HepG2 (cell line): ENCODE measurements around the gene PPM1H. TPM values are rescaled to one million over a fixed set of nuclear protein-coding genes. Genes with fewer than 3 reads are reported as not detected.

Experiments used
- CBX5 ChIP-seq: sonication (generic); formaldehyde crosslinking; IDR thresholded peaks from 2 replicates; pipeline ENCODE4 v1.4.0; 2020; ENCODE audit warnings: missing genetic modification reagents, borderline replicate concordance
- GATA4 ChIP-seq: sonication (generic); IDR thresholded peaks from 2 replicates; pipeline ENCODE4 v1.6.1; 2016; ENCODE audit warnings: antibody characterized with exemption, low read depth, borderline replicate concordance
- HMG20B ChIP-seq: conservative IDR thresholded peaks from 2 replicates; pipeline ENCODE4 v1.6.1; 2016; ENCODE audit warnings: missing genetic modification reagents, missing compliant biosample characterization
- IRF9 ChIP-seq: sonication (generic); formaldehyde crosslinking; IDR thresholded peaks from 2 replicates; pipeline ENCODE4 v1.8.0; 2022; ENCODE audit warnings: missing genetic modification reagents, mild to moderate bottlenecking, borderline replicate concordance
- MAFF ChIP-seq: IDR thresholded peaks from 2 replicates; pipeline ENCODE4 v1.6.1; 2011; ENCODE audit warnings: low read depth, low read length, improper control_type of control experiment
- MED13 ChIP-seq: sonication (generic); formaldehyde crosslinking; IDR thresholded peaks from 2 replicates; pipeline ENCODE4 v1.5.0; 2020; ENCODE audit warnings: missing genetic modification reagents
- MLLT10 ChIP-seq: sonication (generic); formaldehyde crosslinking; IDR thresholded peaks from 2 replicates; pipeline ENCODE4 v1.4.0; 2020; ENCODE audit warnings: missing genetic modification reagents
- NFYB ChIP-seq: sonication (generic); formaldehyde crosslinking; IDR thresholded peaks from 2 replicates; pipeline ENCODE4 v1.4.0; 2020; ENCODE audit warnings: missing genetic modification reagents
- USF2 ChIP-seq, 2 experiments: sonication (generic) in 1 of 2; formaldehyde crosslinking in 1 of 2; IDR thresholded peaks; 2 replicates each; pipeline versions ENCODE4 v1.5.1 to v1.6.1; 2011 to 2020; ENCODE audit warnings: borderline replicate concordance in 1 of 2, low read depth in 1 of 2, low read length in 1 of 2, mild to moderate bottlenecking in 1 of 2, missing genetic modification reagents in 1 of 2, moderate library complexity in 1 of 2
- ZNF281 ChIP-seq: sonication (generic); formaldehyde crosslinking; IDR thresholded peaks from 2 replicates; pipeline ENCODE4 v1.4.0; 2020; ENCODE audit warnings: missing genetic modification reagents, borderline replicate concordance
- ZNF441 ChIP-seq: sonication (generic); formaldehyde crosslinking; IDR thresholded peaks from 2 replicates; pipeline ENCODE4 v1.7.0; 2021; ENCODE audit warnings: missing genetic modification reagents, borderline replicate concordance
- ZNF747 ChIP-seq: sonication (generic); formaldehyde crosslinking; IDR thresholded peaks from 2 replicates; pipeline ENCODE4 v1.8.1; 2023; ENCODE audit warnings: missing genetic modification reagents, mild to moderate bottlenecking, borderline replicate concordance
- polyA plus RNA-seq, 8 experiments: library from polyadenylated mRNA; depleted of rRNA in 3 of 8; stranded (reverse) in 7 of 8; unstranded in 1 of 8; fragments of >200 nt; fragmentation: Illumina TruSeq in 4 of 8; extraction: Trizol in 4 of 8; gene quantifications; 2 replicates each; pipeline versions ENCODE4 v1.2.1 to v1.2.3, GENCODE V29; 2011 to 2016; ENCODE audit warnings: low read depth in 4 of 8, missing spikeins in 1 of 8, mixed read lengths in 1 of 8; ENCODE audit not compliant: insufficient read depth in 1 of 8
- total RNA-seq, 5 experiments: library from RNA; depleted of rRNA; stranded (reverse); fragments of >200 nt; fragmentation: Illumina TruSeq; extraction: Trizol; gene quantifications; 2 replicates each; pipeline ENCODE4 v1.2.3, GENCODE V29; 2016; ENCODE audit warnings: low read depth in 1 of 5
- TF ChIP-seq, protein P1 (sequence below): IDR thresholded peaks from 2 replicates; pipeline ENCODE4 v1.4.0; 2020; ENCODE audit warnings: mild to moderate bottlenecking, missing genetic modification reagents
- TF ChIP-seq, protein P2 (sequence below): IDR thresholded peaks from 2 replicates; pipeline ENCODE4 v1.6.1; 2016; ENCODE audit warnings: low read depth, control low read depth

PPM1H gene
- total and polyA plus RNA-seq, 2 of the 13 experiments (the other 11 are each of a cell fraction or from before 2014, with no cell fraction given): 29.1 to 38.1 TPM

DNA sequence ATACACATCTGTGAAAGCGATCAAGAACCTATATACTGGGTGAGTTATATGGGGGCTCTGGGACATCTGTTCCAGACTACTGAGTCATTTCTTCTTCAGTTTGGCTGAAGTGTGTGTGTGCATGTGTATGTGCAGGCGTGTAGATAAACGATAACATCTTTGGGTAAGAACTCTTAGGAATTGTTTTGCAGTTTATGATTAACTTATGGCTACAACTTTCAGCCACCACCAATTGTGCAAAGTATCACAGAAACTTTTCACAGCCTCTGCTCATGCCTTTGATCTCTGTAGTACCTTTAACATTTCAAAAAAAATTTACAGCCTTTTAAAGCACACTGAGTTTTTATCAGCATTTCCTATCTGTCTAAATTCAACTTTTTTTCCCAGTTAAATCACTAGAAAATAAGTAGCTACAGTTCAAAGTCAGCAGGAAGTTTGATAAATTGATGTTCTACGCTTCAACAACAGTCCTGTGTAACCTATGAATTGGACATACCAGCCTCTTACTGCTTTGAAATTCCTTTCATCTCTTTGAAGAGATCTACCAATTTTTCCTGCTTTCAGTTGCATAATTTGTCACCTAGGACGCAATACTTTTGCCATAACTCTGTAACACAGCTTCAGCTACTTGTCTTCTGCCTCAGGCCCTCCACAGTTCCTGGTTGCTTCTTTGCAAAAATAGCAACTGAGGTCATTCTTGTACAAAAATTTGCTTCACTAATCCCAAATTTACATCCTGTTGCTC is 43.0 kb downstream of the PPM1H start (continued):
- TF ChIP-seq, protein P1, sequence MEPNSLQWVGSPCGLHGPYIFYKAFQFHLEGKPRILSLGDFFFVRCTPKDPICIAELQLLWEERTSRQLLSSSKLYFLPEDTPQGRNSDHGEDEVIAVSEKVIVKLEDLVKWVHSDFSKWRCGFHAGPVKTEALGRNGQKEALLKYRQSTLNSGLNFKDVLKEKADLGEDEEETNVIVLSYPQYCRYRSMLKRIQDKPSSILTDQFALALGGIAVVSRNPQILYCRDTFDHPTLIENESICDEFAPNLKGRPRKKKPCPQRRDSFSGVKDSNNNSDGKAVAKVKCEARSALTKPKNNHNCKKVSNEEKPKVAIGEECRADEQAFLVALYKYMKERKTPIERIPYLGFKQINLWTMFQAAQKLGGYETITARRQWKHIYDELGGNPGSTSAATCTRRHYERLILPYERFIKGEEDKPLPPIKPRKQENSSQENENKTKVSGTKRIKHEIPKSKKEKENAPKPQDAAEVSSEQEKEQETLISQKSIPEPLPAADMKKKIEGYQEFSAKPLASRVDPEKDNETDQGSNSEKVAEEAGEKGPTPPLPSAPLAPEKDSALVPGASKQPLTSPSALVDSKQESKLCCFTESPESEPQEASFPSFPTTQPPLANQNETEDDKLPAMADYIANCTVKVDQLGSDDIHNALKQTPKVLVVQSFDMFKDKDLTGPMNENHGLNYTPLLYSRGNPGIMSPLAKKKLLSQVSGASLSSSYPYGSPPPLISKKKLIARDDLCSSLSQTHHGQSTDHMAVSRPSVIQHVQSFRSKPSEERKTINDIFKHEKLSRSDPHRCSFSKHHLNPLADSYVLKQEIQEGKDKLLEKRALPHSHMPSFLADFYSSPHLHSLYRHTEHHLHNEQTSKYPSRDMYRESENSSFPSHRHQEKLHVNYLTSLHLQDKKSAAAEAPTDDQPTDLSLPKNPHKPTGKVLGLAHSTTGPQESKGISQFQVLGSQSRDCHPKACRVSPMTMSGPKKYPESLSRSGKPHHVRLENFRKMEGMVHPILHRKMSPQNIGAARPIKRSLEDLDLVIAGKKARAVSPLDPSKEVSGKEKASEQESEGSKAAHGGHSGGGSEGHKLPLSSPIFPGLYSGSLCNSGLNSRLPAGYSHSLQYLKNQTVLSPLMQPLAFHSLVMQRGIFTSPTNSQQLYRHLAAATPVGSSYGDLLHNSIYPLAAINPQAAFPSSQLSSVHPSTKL: peak; percentile 94
- TF ChIP-seq, protein P2, sequence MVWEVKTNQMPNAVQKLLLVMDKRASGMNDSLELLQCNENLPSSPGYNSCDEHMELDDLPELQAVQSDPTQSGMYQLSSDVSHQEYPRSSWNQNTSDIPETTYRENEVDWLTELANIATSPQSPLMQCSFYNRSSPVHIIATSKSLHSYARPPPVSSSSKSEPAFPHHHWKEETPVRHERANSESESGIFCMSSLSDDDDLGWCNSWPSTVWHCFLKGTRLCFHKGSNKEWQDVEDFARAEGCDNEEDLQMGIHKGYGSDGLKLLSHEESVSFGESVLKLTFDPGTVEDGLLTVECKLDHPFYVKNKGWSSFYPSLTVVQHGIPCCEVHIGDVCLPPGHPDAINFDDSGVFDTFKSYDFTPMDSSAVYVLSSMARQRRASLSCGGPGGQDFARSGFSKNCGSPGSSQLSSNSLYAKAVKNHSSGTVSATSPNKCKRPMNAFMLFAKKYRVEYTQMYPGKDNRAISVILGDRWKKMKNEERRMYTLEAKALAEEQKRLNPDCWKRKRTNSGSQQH (CRISPR knock-in tag): no peak
- TF ChIP-seq GATA4 (peak; percentile 89; the same call in 1 of the 2 replicates), IRF9 (no peak), CBX5 (CRISPR knock-in tag) (no peak), MAFF (no peak), ZNF747 (CRISPR knock-in tag) (no peak), ZNF441 (CRISPR knock-in tag) (no peak), USF2 (IDR thresholded peaks at IDR 0.05; ENCODE audit: low read depth, low read length) (no peak), USF2 (CRISPR knock-in tag; IDR thresholded peaks at IDR 0.05; ENCODE audit: borderline replicate concordance) (no peak), MLLT10 (CRISPR knock-in tag) (no peak), HMG20B (CRISPR knock-in tag) (0 out of 2 replicates have a peak, but pooled peaks have one; percentile 24), ZNF281 (CRISPR knock-in tag) (no peak; the same call in 1 of the 2 replicates), MED13 (CRISPR knock-in tag) (peak; percentile 68; the same call in 1 of the 2 replicates), NFYB (CRISPR knock-in tag) (no peak)
